GM21529 (cell line): ENCODE data around the gene ELK1.

ENCODE experiments used
- ATAC-seq: cut with Tn5 transposase; IDR thresholded peaks from one replicate; pipeline ENCODE4 v1.9.1; 2021; ENCODE audit not compliant: unreplicated experiment

The ELK1 gene

GRCh38 chrX:47646636-47647035, 3.7 kb downstream of the ELK1 start:
- no peak for ATAC-seq

- no peak for ATAC-seq
Measured at GRCh38 chrX:47645530-47645929, 4.8 kb downstream of the ELK1 start.

GRCh38 chrX:47644557-47645091, 5.7 kb downstream of the ELK1 start:
- no peak for ATAC-seq

- ATAC-seq = no peak
Measured at GRCh38 chrX:47643926-47644325, 6.4 kb downstream of the ELK1 start.

- ATAC-seq = no peak
Measured at GRCh38 chrX:47638816-47639215, 11.5 kb downstream of the ELK1 start.

- no peak for ATAC-seq
Measured at GRCh38 chrX:47637546-47638195, 12.7 kb downstream of the ELK1 start.

GRCh38 chrX:47634871-47635575, 15.3 kb downstream of the ELK1 start:
- no peak for ATAC-seq

GRCh38 chrX:47633689-47634590, 16.4 kb downstream of the ELK1 start:
- ATAC-seq = no peak

GRCh38 chrX:47632666-47633065, 17.7 kb downstream of the ELK1 start:
- ATAC-seq = no peak

- ATAC-seq = no peak
Measured at GRCh38 chrX:47631676-47632075, 18.7 kb downstream of the ELK1 start.

GRCh38 chrX:47629419-47630200, 20.8 kb downstream of the ELK1 start, which contains the start of gene CFP:
Gene CFP, minus strand, starts transcription at chrX:47629930. Its CDS starts 86 bp downstream, at chrX:47629844.
- no peak for ATAC-seq

- ATAC-seq = no peak
Measured at GRCh38 chrX:47628982-47629381, 21.4 kb downstream of the ELK1 start.

- no peak for ATAC-seq
Measured at GRCh38 chrX:47625365-47625764, 25.0 kb downstream of the ELK1 start.

GRCh38 chrX:47623540-47624027, 26.8 kb downstream of the ELK1 start:
- ATAC-seq = no peak

- ATAC-seq = no peak
Measured at GRCh38 chrX:47621851-47622250, 28.5 kb downstream of the ELK1 start.

GRCh38 chrX:47620303-47620685, 30.1 kb downstream of the ELK1 start:
- ATAC-seq = no peak

GRCh38 chrX:47619486-47620302, 30.7 kb downstream of the ELK1 start, which contains the start of gene SYN1:
Gene SYN1, minus strand, starts transcription at chrX:47619857. Its CDS starts 129 bp downstream, at chrX:47619728.
- ATAC-seq = peak; percentile 59

- no peak for ATAC-seq
Measured at GRCh38 chrX:47618923-47619485, 31.4 kb downstream of the ELK1 start.

GRCh38 chrX:47614618-47615017, 35.7 kb downstream of the ELK1 start:
- ATAC-seq = no peak
